DOHH2 (cell line): ENCODE measurements around the gene NAA60.
A peak's percentile ranks its signal among the peaks of the same experiment; 100 is the strongest.

Experiments
- H3F3A ChIP-seq: fragments of 200-600 bp; sonication (generic), shearing (Covaris generic); 2 replicates; pipeline ENCODE4 v1.6.0; 2016; ENCODE audit warnings: antibody characterized with exemption, mild to moderate bottlenecking; ENCODE audit not compliant: control insufficient read depth, insufficient read depth
- H3K27ac ChIP-seq: fragments of 200-600 bp; sonication (generic); 2 replicates; pipeline ENCODE4 v1.5.1; 2014; ENCODE audit warnings: low read depth, mild to moderate bottlenecking, low read length, moderate library complexity
- H3K27me3 ChIP-seq: fragments of 200-600 bp; sonication (generic); 2 replicates; pipeline ENCODE4 v1.6.1; 2014; ENCODE audit warnings: mild to moderate bottlenecking, low read length, mixed read lengths; ENCODE audit not compliant: control insufficient read depth
- H3K36me3 ChIP-seq: fragments of 200-600 bp; sonication (generic); 2 replicates; pipeline ENCODE4 v1.6.1; 2014; ENCODE audit warnings: mild to moderate bottlenecking, low read length, moderate library complexity, mixed read lengths; ENCODE audit not compliant: control insufficient read depth
- H3K4me1 ChIP-seq: fragments of 200-600 bp; sonication (generic); 2 replicates; pipeline ENCODE4 v1.6.1; 2014; ENCODE audit warnings: mild to moderate bottlenecking, low read length, mixed read lengths; ENCODE audit not compliant: control insufficient read depth
- H3K4me2 ChIP-seq: fragments of 200-600 bp; sonication (generic); 2 replicates; pipeline ENCODE4 v1.6.0; 2014; ENCODE audit warnings: mild to moderate bottlenecking, low read length, moderate library complexity
- H3K4me3 ChIP-seq: fragments of 200-600 bp; sonication (generic); 2 replicates; pipeline ENCODE4 v1.5.1; 2014; ENCODE audit warnings: mild to moderate bottlenecking, low read length, mixed read lengths
- H3K79me2 ChIP-seq: fragments of 200-600 bp; sonication (generic); 2 replicates; pipeline ENCODE4 v1.6.1; 2014; ENCODE audit warnings: mild to moderate bottlenecking, low read length, mixed read lengths; ENCODE audit not compliant: control insufficient read depth
- H3K9me2 ChIP-seq: fragments of 200-600 bp; sonication (generic); replicated peaks from 2 replicates; pipeline ENCODE4 v1.6.1; 2014; ENCODE audit warnings: mild to moderate bottlenecking, low read length, mixed read lengths; ENCODE audit not compliant: control insufficient read depth
- H3K9me3 ChIP-seq: fragments of 200-600 bp; sonication (generic); 2 replicates; pipeline ENCODE4 v1.6.1; 2014; ENCODE audit warnings: antibody characterized with exemption, low read length, mixed read lengths; ENCODE audit not compliant: control insufficient read depth, insufficient read depth
- H4K20me1 ChIP-seq: fragments of 200-600 bp; sonication (generic); 2 replicates; pipeline ENCODE4 v1.6.0; 2014; ENCODE audit warnings: low read depth, mild to moderate bottlenecking, antibody characterized with exemption, low read length, moderate library complexity; ENCODE audit not compliant: control insufficient read depth, insufficient read depth
- CTCF ChIP-seq: fragments of 200-600 bp; sonication (generic); IDR thresholded peaks from one replicate; pipeline ENCODE4 v1.5.1; 2014; ENCODE audit warnings: antibody characterized with exemption, mild to moderate bottlenecking, low read depth, low read length; ENCODE audit not compliant: poor library complexity, severe bottlenecking
- EZH2phosphoT487 ChIP-seq: fragments of 200-600 bp; sonication (generic); IDR thresholded peaks from 2 replicates; pipeline ENCODE4 v1.6.1; 2017; ENCODE audit warnings: borderline replicate concordance, mild to moderate bottlenecking, antibody characterized with exemption, low read length, moderate library complexity, mixed read lengths

The NAA60 gene

GRCh38 chr16:3444032-3444388 is 530 bp downstream of the NAA60 start:
- Histone ChIP-seq H3K9me2 (no peaks in the 10 kb centered on the region), H3K79me2 (peaks cover 27% of the 10 kb centered on the region), H3K4me1 (peaks cover 11% of the 10 kb centered on the region), H3K4me2 (peak overlapping the region; percentile 70), H3K27ac (no peak overlapping the region), H3K36me3 (peaks cover 5% of the 10 kb centered on the region; the same call in 1 of the 2 replicates), H3K27me3 (no peaks in the 10 kb centered on the region), H3F3A (no peaks in the 10 kb centered on the region), H3K4me3 (peak overlapping the region; percentile 81), H4K20me1 (no peaks in the 10 kb centered on the region), H3K9me3 (no peaks in the 10 kb centered on the region; the same call in 1 of the 2 replicates)
- TF ChIP-seq CTCF (no peak), EZH2phosphoT487 (no peak)

GRCh38 chr16:3454093-3454492 is 10.6 kb downstream of the NAA60 start:
- Histone ChIP-seq H4K20me1 (no peaks in the 10 kb centered on the region), H3K36me3 (no peaks in the 10 kb centered on the region; the same call in 1 of the 2 replicates)

GRCh38 chr16:3454631-3455147 is 11.2 kb downstream of the NAA60 start:
- Histone ChIP-seq H3F3A (peaks cover 5% of the 10 kb centered on the region), H3K79me2 (peaks cover 20% of the 10 kb centered on the region), H3K4me2 (no peak overlapping the region), H3K27me3 (no peaks in the 10 kb centered on the region), H3K4me1 (peaks cover 20% of the 10 kb centered on the region), H3K27ac (no peak overlapping the region), H3K9me2 (no peaks in the 10 kb centered on the region), H3K9me3 (no peaks in the 10 kb centered on the region), H3K4me3 (no peak overlapping the region), H4K20me1 (no peaks in the 10 kb centered on the region), H3K36me3 (no peaks in the 10 kb centered on the region; the same call in 1 of the 2 replicates)
- TF ChIP-seq EZH2phosphoT487 = no peak
- no peak for TF ChIP-seq CTCF

More at GRCh38 chr16:3454093-3454492, 10.6 kb downstream of the NAA60 start:
- Histone ChIP-seq H3K9me2 (no peaks in the 10 kb centered on the region), H3K4me3 (no peak overlapping the region), H3F3A (peaks cover 5% of the 10 kb centered on the region), H3K4me2 (no peak overlapping the region), H3K27ac (no peak overlapping the region), H3K4me1 (peaks cover 14% of the 10 kb centered on the region), H3K9me3 (no peaks in the 10 kb centered on the region), H3K79me2 (peaks cover 14% of the 10 kb centered on the region), H3K27me3 (no peaks in the 10 kb centered on the region)
- no peak for TF ChIP-seq EZH2phosphoT487
- TF ChIP-seq CTCF = no peak
